Lower leg skin (tissue), 4 donors: ENCODE results near the gene WIPF1. TPM values are rescaled to one million over a fixed set of nuclear protein-coding genes. Genes with fewer than 3 reads are reported as not detected.

ENCODE experiments used
- DNase-seq, 2 donors: peaks; one replicate each; pipeline ENCODE4 v3.0.0-alpha.2; 2019; ENCODE audit warnings: low spot score in 2 of 2
- H3K4me3 ChIP-seq: fragments of 200-600 bp; sonication (generic); 2 replicates; pipeline ENCODE4 v1.5.1; 2017; ENCODE audit warnings: mild to moderate bottlenecking, low read depth; ENCODE audit not compliant: poor library complexity, severe bottlenecking
- POLR2A ChIP-seq, 2 donors: fragments of 450-650 bp; IDR thresholded peaks; one replicate each; pipeline ENCODE4 v1.6.1; 2016 to 2017; ENCODE audit warnings: antibody characterized with exemption in 2 of 2, mild to moderate bottlenecking in 1 of 2, moderate library complexity in 1 of 2
- WGBS, 2 donors: methylation state at CpG; one replicate each; pipeline ENCODE4 v1.1.5; 2018; 5-methylcytosine and 5-hydroxymethylcytosine counted together
- intact Hi-C: fragments of 100-400 bp; cut with DNase I; formaldehyde crosslinking; loops from one replicate; pipeline ENCODE4 v1.15.0; 2023; ENCODE audit warnings: low total_unique reads
- total RNA-seq, 4 donors: library from RNA; depleted of rRNA; stranded (reverse); fragments of >200 nt; gene quantifications; one replicate each; pipeline ENCODE4 v1.1.0, GENCODE V29; 2016
- TF ChIP-seq, protein P1 (sequence below), 3 donors: fragments of 450-650 bp; IDR thresholded peaks; one replicate each; pipeline ENCODE4 v1.5.1; 2016; ENCODE audit warnings: antibody characterized with exemption in 3 of 3, mild to moderate bottlenecking in 3 of 3, moderate library complexity in 2 of 3

Gene WIPF1
- total RNA-seq, 4 donors from 2014 or later = 5.0 to 12.4 (median 9.1) TPM

DNA sequence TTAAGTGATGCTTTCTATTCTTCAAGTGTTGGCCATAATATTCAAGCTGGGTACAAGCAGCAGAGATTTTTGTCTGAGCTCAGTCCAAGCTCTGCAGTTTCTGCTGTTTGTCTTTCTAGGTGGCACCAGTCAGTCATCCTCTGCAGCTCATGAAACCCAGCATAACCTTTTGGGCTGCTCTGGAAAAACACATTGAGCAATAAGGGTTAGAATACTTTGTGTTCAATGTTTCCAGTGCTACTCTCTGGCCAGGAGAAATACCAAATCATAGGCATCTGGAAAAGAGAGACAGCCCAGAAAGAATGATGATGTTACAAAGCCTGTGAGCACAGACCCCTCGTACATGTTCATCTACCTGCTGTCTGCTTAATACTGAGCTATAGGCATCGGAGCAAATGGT lies 19.5 kb upstream of the WIPF1 start:
- 76 to 85% methylated on average over 2 of the region's 2 CpGs for WGBS, 2 donors
- TF ChIP-seq, protein P1, sequence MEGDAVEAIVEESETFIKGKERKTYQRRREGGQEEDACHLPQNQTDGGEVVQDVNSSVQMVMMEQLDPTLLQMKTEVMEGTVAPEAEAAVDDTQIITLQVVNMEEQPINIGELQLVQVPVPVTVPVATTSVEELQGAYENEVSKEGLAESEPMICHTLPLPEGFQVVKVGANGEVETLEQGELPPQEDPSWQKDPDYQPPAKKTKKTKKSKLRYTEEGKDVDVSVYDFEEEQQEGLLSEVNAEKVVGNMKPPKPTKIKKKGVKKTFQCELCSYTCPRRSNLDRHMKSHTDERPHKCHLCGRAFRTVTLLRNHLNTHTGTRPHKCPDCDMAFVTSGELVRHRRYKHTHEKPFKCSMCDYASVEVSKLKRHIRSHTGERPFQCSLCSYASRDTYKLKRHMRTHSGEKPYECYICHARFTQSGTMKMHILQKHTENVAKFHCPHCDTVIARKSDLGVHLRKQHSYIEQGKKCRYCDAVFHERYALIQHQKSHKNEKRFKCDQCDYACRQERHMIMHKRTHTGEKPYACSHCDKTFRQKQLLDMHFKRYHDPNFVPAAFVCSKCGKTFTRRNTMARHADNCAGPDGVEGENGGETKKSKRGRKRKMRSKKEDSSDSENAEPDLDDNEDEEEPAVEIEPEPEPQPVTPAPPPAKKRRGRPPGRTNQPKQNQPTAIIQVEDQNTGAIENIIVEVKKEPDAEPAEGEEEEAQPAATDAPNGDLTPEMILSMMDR (IDR thresholded peaks at IDR 0.05) = no peak
- no peak for TF ChIP-seq POLR2A (IDR thresholded peaks at IDR 0.05)
- no peak for DNase-seq
- no peak overlapping the region for H3K4me3 ChIP-seq
- intact Hi-C loops = no loop called here

DNA sequence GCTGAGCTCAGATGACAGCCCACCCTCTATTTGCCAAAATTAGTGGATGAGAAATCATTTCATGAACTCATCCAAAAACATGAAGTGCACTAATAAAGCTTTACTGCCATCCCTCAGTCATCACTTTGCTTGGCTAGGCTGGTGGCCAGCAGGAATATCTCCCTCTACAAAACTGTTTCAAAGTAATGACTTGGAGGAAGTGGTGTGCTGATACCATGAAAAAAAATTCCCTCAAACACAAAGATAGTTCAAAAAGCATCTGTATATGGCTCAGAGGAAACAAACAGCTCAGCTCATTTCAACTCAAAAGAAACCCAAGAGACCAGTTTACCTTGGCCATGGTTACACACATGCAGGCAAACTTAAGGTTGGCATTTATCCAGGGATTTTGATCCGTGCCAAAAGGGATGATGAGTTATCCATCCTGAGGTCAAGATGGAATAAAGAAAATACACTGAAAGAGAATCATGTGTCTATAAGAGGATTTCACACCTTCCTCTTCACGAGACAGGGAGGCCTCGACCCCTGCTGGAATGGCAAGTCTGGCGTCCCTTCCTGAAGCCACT lies 18.4 kb upstream of the WIPF1 start:
- no peak overlapping the region for H3K4me3 ChIP-seq
- TF ChIP-seq POLR2A (IDR thresholded peaks at IDR 0.05) = no peak
- TF ChIP-seq, protein P1 (IDR thresholded peaks at IDR 0.05) = no peak
- no peak for DNase-seq
- WGBS, 2 donors = 59 to 61% methylated on average over 4 of the region's 4 CpGs
- intact Hi-C loops = no loop called here

DNA sequence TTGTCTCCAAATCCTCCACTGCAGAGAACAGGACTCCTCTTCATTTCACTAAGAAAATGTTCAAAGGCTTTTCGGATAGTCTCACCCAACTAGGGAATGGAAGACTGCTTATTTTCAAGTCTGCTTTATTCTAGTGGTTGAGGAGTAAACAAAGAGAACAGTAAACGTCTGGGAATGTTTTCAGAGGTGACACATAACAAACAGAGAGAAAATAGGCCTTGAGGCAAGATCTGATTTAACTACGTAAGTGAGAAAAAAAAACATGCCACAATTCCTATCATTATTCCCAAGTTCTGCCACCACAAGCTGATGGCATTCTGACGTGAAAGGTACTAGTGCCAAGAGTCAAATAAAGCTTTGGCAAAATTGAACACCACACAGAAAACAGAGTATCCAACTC lies 16.7 kb upstream of the WIPF1 start:
- DNase-seq = no peak
- TF ChIP-seq, protein P1 (IDR thresholded peaks at IDR 0.05) = no peak
- TF ChIP-seq POLR2A (IDR thresholded peaks at IDR 0.05) = no peak
- no peak overlapping the region for H3K4me3 ChIP-seq
- 43 to 58% methylated on average over 4 of the region's 4 CpGs for WGBS, 2 donors
- intact Hi-C loops = no loop called here

DNA sequence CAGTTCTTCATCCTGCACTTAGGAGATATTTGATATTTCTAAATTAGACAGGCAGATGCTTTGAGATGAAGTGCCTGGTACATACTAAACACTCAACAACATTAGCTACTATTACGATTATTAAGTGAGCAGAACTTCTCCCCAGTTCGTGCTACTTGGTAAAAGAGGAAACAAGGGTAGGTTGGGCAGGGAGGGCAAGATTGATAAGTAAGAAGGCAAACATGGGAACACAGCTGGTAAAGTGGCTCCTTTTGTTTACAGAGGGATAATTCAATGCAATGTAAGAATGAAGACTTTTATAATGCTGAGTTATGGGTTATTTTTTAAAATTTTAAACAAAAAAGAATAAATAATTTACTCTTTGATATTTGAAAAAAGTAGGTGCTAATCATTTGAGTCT lies 15.9 kb upstream of the WIPF1 start:
- no peak for DNase-seq
- intact Hi-C loops = no loop called here
- no peak overlapping the region for H3K4me3 ChIP-seq
- TF ChIP-seq POLR2A (IDR thresholded peaks at IDR 0.05) = no peak
- TF ChIP-seq, protein P1 (IDR thresholded peaks at IDR 0.05) = no peak
- WGBS, 2 donors = 85 to 88% methylated on average over 2 of the region's 2 CpGs

DNA sequence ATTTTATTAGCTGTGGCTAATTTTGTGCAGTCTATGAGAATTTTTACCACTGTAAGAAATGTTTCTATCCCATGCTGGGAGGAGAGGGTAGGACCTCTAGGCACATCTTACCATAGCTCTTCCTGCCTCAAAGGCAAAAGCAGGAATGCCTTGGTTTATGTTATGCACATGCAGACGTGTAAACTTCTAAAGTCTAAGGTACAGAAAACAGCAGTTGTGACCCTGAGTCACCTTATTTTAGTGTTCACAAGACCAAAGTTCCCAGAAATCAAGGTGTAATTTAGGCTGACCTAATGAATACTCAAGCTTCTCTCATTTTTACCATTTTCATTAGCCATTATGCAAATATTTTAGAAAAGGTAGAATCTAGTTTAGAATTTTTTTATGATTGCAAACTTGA lies 15.4 kb upstream of the WIPF1 start:
- intact Hi-C loops = no loop called here
- WGBS, 2 donors = 0% methylated on average over 1 of the region's 1 CpG

DNA sequence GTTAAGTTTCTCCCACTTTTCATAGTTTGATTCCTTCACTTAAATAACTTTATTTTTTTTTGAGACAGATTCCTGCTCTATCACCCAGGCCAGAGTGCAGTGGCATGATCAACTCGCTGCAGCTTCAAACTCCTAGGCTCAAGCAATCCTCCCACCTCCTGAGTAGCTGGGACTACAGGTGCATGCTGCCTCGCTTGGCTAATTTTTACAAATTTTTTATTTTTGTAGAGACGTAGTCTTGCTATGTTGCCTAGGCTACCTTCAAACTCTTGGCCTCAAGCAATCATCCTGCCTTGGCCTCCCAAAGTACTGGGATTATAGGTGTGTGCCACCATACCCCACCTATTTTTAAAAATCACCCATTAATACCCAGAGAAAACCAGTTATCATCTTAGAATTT lies 14.2 kb upstream of the WIPF1 start:
- no peak overlapping the region for H3K4me3 ChIP-seq
- intact Hi-C loops = no loop called here
- no peak for DNase-seq
- WGBS, 2 donors = 87 to 96% methylated on average over 3 of the region's 3 CpGs
- TF ChIP-seq, protein P1 (IDR thresholded peaks at IDR 0.05) = no peak
- no peak for TF ChIP-seq POLR2A (IDR thresholded peaks at IDR 0.05)

More for the DNA sequence above, 15.4 kb upstream of the WIPF1 start:
- no peak for DNase-seq
- no peak for TF ChIP-seq POLR2A (IDR thresholded peaks at IDR 0.05)
- H3K4me3 ChIP-seq = no peak overlapping the region
